Esophagus muscularis mucosa (tissue), 4 donors: ENCODE data around the gene CTBP1.

Experiments used
- CTCF ChIP-seq, 3 experiments: fragments of 200-600 bp in 2 of 3; fragments of 450-650 bp in 1 of 3; sonication (generic) in 2 of 3; IDR thresholded peaks; one replicate each; pipeline ENCODE4 v1.5.1; 2017 to 2019; ENCODE audit warnings: antibody characterized with exemption in 3 of 3, mild to moderate bottlenecking in 2 of 3, moderate library complexity in 1 of 3
- EP300 ChIP-seq: sonication (generic); formaldehyde crosslinking; IDR thresholded peaks from one replicate; pipeline ENCODE4 v1.6.1; 2017; ENCODE audit warnings: antibody characterized with exemption
- POLR2A ChIP-seq: fragments of 450-650 bp; IDR thresholded peaks from one replicate; pipeline ENCODE4 v1.6.1; 2017; ENCODE audit warnings: antibody characterized with exemption, moderate library complexity, mild to moderate bottlenecking, low read depth
- POLR2AphosphoS5 ChIP-seq, 2 donors: sonication (generic); formaldehyde crosslinking; IDR thresholded peaks; one replicate each; pipeline ENCODE4 v1.6.1; 2017; ENCODE audit warnings: antibody characterized with exemption in 2 of 2

- TF ChIP-seq CTCF (IDR thresholded peaks at IDR 0.05): no peak
- TF ChIP-seq POLR2A: no peak
- TF ChIP-seq POLR2AphosphoS5 (IDR thresholded peaks at IDR 0.05): no peak
- TF ChIP-seq EP300: no peak
These were observed 3.4 kb downstream of the CTBP1 start for GRCh38 chr4:1245481-1246051.
